GM19463 (cell line): ENCODE data around the gene INPP5D.
"Not testable (repeated sequence)": the region's sequence is repeated elsewhere in the genome, so short reads cannot be mapped to it uniquely, and the experiment has no call there.

Experiments used
- ATAC-seq: cut with Tn5 transposase; IDR thresholded peaks from one replicate; pipeline ENCODE4 v1.9.1; 2021; ENCODE audit warnings: mild to moderate bottlenecking, moderate library complexity; ENCODE audit not compliant: unreplicated experiment

The INPP5D gene

GRCh38 chr2:233059797-233060500 lies at the start of gene INPP5D:
Gene INPP5D (plus strand): TSS chr2:233060342. CDS start chr2:233060479, 137 bp downstream.
- ATAC-seq: peak; percentile 35

GRCh38 chr2:233010569-233011267 lies 49.4 kb upstream of the INPP5D start:
- no peak for ATAC-seq

GRCh38 chr2:233011268-233011650 lies 48.9 kb upstream of the INPP5D start:
- no peak for ATAC-seq

GRCh38 chr2:233011702-233012131 lies 48.4 kb upstream of the INPP5D start:
- no peak for ATAC-seq

GRCh38 chr2:233012301-233012971 lies 47.7 kb upstream of the INPP5D start:
- ATAC-seq: no peak

DNA sequence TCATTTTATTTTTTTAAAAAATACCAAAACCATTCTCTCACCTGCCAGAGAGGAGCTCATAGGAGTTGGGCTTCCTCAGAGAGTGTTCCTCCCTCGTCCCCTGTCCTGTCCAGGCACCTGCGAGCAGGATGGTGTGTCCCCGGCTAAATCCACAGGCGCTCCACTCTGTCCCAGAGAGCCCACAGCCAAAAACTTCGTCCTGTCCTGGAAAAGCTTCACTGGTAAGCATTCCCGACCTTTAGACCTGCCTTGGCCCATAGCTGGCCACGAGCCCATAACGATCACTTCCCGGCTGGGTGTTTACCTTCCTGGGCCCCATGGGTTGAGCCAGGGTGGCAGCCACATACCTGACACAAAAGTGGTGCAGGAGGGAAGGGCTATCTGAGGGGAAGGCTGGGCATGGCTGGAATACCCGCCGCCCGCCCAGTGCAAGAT lies 47.1 kb upstream of the INPP5D start, which contains the start of gene NGEF:
Gene NGEF (minus strand): TSS at position 230 of the 435 bp plus-strand sequence. CDS start 38,366 bp downstream, outside the sequence.
- ATAC-seq: no peak

DNA sequence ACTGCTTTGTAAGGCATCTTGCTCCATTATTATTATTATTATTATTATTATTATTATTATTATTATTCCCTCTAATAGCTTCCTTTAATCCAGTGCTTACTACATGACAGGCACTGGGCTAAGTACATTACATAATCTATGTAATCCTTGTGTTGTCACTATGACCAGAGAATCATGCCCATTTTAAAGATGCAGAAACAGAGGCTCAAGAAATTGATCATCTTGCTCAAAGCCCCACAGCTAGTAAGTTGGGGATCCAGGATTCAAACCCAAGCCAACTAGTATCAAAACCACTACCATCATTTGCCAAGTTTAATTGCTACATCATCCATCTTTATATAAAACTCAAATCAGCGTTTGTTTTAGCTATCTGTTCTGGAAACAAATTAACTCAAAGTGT lies 46.5 kb upstream of the INPP5D start:
- no peak for ATAC-seq

GRCh38 chr2:233015019-233015645 lies 45.0 kb upstream of the INPP5D start:
- no peak for ATAC-seq

- no peak for ATAC-seq
Observed at GRCh38 chr2:233017947-233018346, 42.2 kb upstream of the INPP5D start.

DNA sequence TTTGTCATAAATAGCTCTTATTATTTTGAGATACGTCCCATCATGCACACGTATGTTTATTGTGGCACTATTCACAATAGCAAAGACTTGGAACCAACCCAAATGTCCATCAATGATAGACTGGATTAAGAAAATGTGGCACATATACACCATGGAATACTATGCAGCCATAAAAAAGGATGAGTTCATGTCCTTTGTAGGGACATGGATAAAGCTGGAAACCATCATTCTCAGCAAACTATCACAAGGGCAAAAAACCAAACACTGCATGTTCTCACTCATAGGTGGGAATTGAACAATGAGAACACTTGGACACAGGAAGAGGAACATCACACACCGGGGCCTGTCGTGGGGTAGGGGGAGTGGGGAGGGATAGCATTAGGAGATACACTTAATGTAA lies 40.5 kb upstream of the INPP5D start:
- ATAC-seq: not testable (repeated sequence)

DNA sequence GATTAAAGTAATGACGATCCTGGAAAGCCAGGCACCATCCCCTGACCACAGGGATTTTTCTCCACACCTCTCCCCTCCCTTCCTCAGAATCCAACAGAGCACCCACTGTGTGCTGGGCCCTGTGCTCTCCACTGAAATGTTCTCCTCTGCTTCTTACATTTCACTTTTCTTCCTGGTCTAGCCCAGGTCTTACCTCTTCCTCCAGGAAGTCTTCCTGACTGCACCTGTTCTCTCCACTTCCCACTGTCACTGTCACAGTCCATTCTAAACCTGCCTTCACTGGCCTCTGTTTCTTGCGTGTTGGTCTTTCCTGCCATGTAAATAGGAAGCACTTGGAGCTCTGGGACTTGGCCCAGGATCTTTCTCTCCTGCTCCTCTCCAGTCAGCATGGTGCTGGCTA lies 39.7 kb upstream of the INPP5D start:
- ATAC-seq: no peak

DNA sequence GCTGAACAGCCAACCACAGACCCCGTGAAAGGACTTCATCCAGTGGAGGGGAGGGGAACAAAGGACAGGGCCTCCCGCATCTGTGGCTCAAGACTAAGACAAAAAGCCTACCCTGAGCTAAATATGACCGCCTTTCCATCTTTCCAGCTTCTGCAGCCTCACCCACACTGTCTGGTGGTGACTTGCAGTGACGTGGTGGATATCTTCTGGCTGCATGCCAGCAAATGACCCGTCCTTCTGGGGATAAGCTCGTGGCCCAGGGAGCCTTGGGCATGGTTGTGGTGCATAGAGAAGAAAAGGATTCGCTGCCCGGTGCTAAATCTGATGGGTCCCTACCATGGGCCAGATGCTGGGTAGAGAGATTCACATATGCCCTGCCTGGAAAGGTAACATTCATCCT lies 38.4 kb upstream of the INPP5D start:
- no peak for ATAC-seq

- ATAC-seq: no peak
Observed at GRCh38 chr2:233022561-233022960, 37.6 kb upstream of the INPP5D start.

- ATAC-seq: no peak
Observed at GRCh38 chr2:233023007-233023760, 37.0 kb upstream of the INPP5D start.

- no peak for ATAC-seq
Observed at GRCh38 chr2:233023761-233024410, 36.3 kb upstream of the INPP5D start.

DNA sequence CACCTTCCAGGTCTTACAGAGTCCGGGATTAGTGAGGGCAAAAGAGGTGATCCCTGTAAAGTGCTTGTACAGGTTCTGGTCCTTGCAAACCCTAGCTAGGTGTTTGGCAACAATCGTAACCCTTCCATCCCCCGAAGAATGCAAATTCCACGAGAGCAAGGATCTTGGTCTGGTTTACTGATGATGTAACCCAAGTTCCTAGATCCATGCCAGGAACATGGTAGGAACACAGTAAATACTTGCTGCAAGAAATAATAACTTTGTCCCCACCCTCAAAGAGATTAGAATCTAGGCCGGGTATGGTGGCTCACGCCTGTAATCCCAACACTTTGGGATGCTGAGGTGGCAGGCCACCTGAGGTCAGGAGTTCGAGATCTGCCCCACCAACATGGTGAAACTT lies 34.4 kb upstream of the INPP5D start:
- no peak for ATAC-seq

GRCh38 chr2:233026198-233026813 lies 33.8 kb upstream of the INPP5D start:
- ATAC-seq: no peak

- no peak for ATAC-seq
Observed at GRCh38 chr2:233029321-233029720, 30.8 kb upstream of the INPP5D start.
